C4-2B (cell line): ENCODE results near the gene RBP5.
A peak's percentile ranks its signal among the peaks of the same experiment; 100 is the strongest.

Experiments
- H3K27ac ChIP-seq: fragments of 450-650 bp; 2 replicates; pipeline ENCODE4 v1.5.1; 2017
- CTCF ChIP-seq: fragments of 450-650 bp; conservative IDR thresholded peaks from 2 replicates; pipeline ENCODE4 v1.5.1; 2017; ENCODE audit warnings: mild to moderate bottlenecking
- ZFX ChIP-seq: fragments of 450-650 bp; IDR thresholded peaks from 2 replicates; pipeline ENCODE4 v1.6.1; 2017

The RBP5 gene

GRCh38 chr12:7137908-7138307 lies 9.2 kb upstream of the RBP5 start:
- no peak for TF ChIP-seq CTCF
- H3K27ac ChIP-seq, result no peak overlapping the region

- no peak overlapping the region for H3K27ac ChIP-seq
- TF ChIP-seq ZFX (no peak), CTCF (no peak)
Measured at GRCh38 chr12:7136676-7137075, 8.0 kb upstream of the RBP5 start.

GRCh38 chr12:7136071-7136470 lies 7.4 kb upstream of the RBP5 start:
- TF ChIP-seq ZFX (no peak), CTCF (no peak)
- no peak overlapping the region for H3K27ac ChIP-seq

GRCh38 chr12:7134396-7135166 lies 5.9 kb upstream of the RBP5 start:
- TF ChIP-seq ZFX, result no peak
- TF ChIP-seq CTCF, result no peak
- H3K27ac ChIP-seq, result no peak overlapping the region

GRCh38 chr12:7131502-7131866 lies 2.8 kb upstream of the RBP5 start:
- no peak overlapping the region for H3K27ac ChIP-seq
- no peak for TF ChIP-seq ZFX
- no peak for TF ChIP-seq CTCF

- H3K27ac ChIP-seq, result peak overlapping the region; percentile 73
- no peak for TF ChIP-seq ZFX
- TF ChIP-seq CTCF, result no peak
Measured at GRCh38 chr12:7130701-7131501, 2.2 kb upstream of the RBP5 start.
